AG04449 (cell line): ENCODE measurements around the gene YIPF6.
"Not testable (repeated sequence)": the region's sequence is repeated elsewhere in the genome, so short reads cannot be mapped to it uniquely, and the experiment has no call there.

Source experiments
- CTCF ChIA-PET: fragments of 350-600 bp; formaldehyde crosslinking; extraction: SDS; loops from one replicate; lab custom pipeline; 2021; ENCODE audit warnings: antibody characterized with exemption; lab: Yijun Ruan, JAX
- POLR2A ChIA-PET: fragments of 400-600, 350-600 bp; formaldehyde crosslinking; extraction: SDS; loops from one replicate; lab custom pipeline; 2020; ENCODE audit warnings: antibody characterized with exemption, inconsistent platforms; lab: Yijun Ruan, JAX
- DNase-seq: peaks from one replicate; pipeline ENCODE4 v3.0.0-alpha.2; 2010; ENCODE audit warnings: low read depth, low spot score
- H3K4me3 ChIP-seq: 2 replicates; pipeline ENCODE4 v1.5.1; 2011; ENCODE audit warnings: low read depth, mild to moderate bottlenecking, control low read depth, low read length
- CTCF ChIP-seq: IDR thresholded peaks from one replicate; pipeline ENCODE4 v1.5.1; 2011; ENCODE audit warnings: mild to moderate bottlenecking, moderate library complexity, low read length, control low read depth, inconsistent platforms; ENCODE audit not compliant: insufficient read depth; ENCODE audit errors: missing control alignments

The YIPF6 gene

GRCh38 chrX:68487924-68488323 is 10.9 kb upstream of the YIPF6 start:
- no peak for TF ChIP-seq CTCF
- no peak for DNase-seq
- ChIA-PET CTCF (interaction anchor here (1.0 to 1.3 kb wide), 2 partner anchors 25 to 291 kb away, joined by 3 to 6 read pairs; no protein-coding TSS in a partner anchor), POLR2A (no interaction called here)
- no peak overlapping the region for H3K4me3 ChIP-seq

GRCh38 chrX:68488657-68489056 is 10.2 kb upstream of the YIPF6 start:
- DNase-seq: no peak
- H3K4me3 ChIP-seq: no peak overlapping the region
- TF ChIP-seq CTCF: no peak
- ChIA-PET POLR2A (no interaction called here), CTCF (interaction anchor here (1.0 to 1.3 kb wide), 2 partner anchors 26 to 292 kb away, joined by 3 to 6 read pairs; no protein-coding TSS in a partner anchor)

- no peak for DNase-seq
- no peak overlapping the region for H3K4me3 ChIP-seq
- peak; percentile 30 for TF ChIP-seq CTCF
- CTCF ChIA-PET: interaction anchor here (0.8 to 2.2 kb wide), 7 partner anchors 9 to 308 kb away, joined by 3 to 20 read pairs (median 6); no protein-coding TSS in a partner anchor
- POLR2A ChIA-PET: no interaction called here
These were observed 8.2 kb upstream of the YIPF6 start for GRCh38 chrX:68490644-68491043.

GRCh38 chrX:68492583-68492982 is 6.3 kb upstream of the YIPF6 start:
- no peak for DNase-seq
- POLR2A ChIA-PET: no interaction called here
- H3K4me3 ChIP-seq: no peak overlapping the region
- CTCF ChIA-PET: interaction anchor here (1.5 kb wide), 1 partner anchor 296 kb away, joined by 8 read pairs; no protein-coding TSS in a partner anchor
- no peak for TF ChIP-seq CTCF

GRCh38 chrX:68493776-68494175 is 5.1 kb upstream of the YIPF6 start:
- CTCF ChIA-PET, H3K4me3 ChIP-seq, DNase-seq, POLR2A ChIA-PET: not testable (repeated sequence)

- peak overlapping the region; percentile 78 for H3K4me3 ChIP-seq
- DNase-seq: no peak
- peak; percentile 7 for TF ChIP-seq CTCF
- CTCF ChIA-PET: interaction anchor here (1.0 kb wide), 1 partner anchor 301 kb away, joined by 3 read pairs; no protein-coding TSS in a partner anchor
- POLR2A ChIA-PET: no interaction called here
These were observed 775 bp upstream of the YIPF6 start for GRCh38 chrX:68498044-68498507.
